GM10248 (cell line): ENCODE measurements around the gene PTPRR.

Source experiments
- CTCF ChIA-PET: fragments of 300-600 bp; sonication (Branson Sonifier 250); formaldehyde crosslinking; extraction: SDS; loops from one replicate; lab custom pipeline; 2021; ENCODE audit warnings: antibody characterized with exemption; lab: Yijun Ruan, JAX
- POLR2A ChIA-PET: fragments of 350-650 bp; sonication (Branson Sonifier 250); formaldehyde crosslinking; extraction: SDS; loops from one replicate; lab custom pipeline; 2020; ENCODE audit warnings: antibody characterized with exemption; lab: Yijun Ruan, JAX
- DNase-seq: peaks from one replicate; pipeline ENCODE4 v3.0.0; 2012; ENCODE audit errors: extremely low spot score
- CTCF ChIP-seq: IDR thresholded peaks from 2 replicates; pipeline ENCODE4 v1.5.1; 2012; ENCODE audit warnings: mild to moderate bottlenecking, low read depth; ENCODE audit errors: extremely low read depth, missing control alignments, control extremely low read depth

PTPRR gene

GRCh38 chr12:70657616-70658286 is 262.8 kb downstream of the PTPRR start:
- no peak for TF ChIP-seq CTCF
- DNase-seq = no peak
- CTCF ChIA-PET = no interaction called here
- POLR2A ChIA-PET = no interaction called here

- TF ChIP-seq CTCF = no peak
- ChIA-PET POLR2A (no interaction called here), CTCF (no interaction called here)
- no peak for DNase-seq
Observed at GRCh38 chr12:70652451-70652850, 268.1 kb downstream of the PTPRR start.

GRCh38 chr12:70648831-70649230 is 271.7 kb downstream of the PTPRR start:
- DNase-seq = no peak
- ChIA-PET CTCF (interaction anchor here (0.9 kb wide), 1 partner anchor 14 kb away, joined by 3 read pairs; no protein-coding TSS in a partner anchor), POLR2A (no interaction called here)
- no peak for TF ChIP-seq CTCF

- no peak for TF ChIP-seq CTCF
- ChIA-PET CTCF (interaction anchor here (0.9 kb wide), 1 partner anchor 13 kb away, joined by 3 read pairs; no protein-coding TSS in a partner anchor), POLR2A (no interaction called here)
- no peak for DNase-seq
Observed at GRCh38 chr12:70648191-70648590, 272.3 kb downstream of the PTPRR start.

- TF ChIP-seq CTCF = no peak
- ChIA-PET POLR2A (no interaction called here), CTCF (no interaction called here)
- DNase-seq = no peak
Observed at GRCh38 chr12:70646850-70647249, 273.7 kb downstream of the PTPRR start.

GRCh38 chr12:70645494-70646317 is 274.8 kb downstream of the PTPRR start:
- CTCF ChIA-PET = no interaction called here
- DNase-seq = no peak
- TF ChIP-seq CTCF = no peak
- POLR2A ChIA-PET = no interaction called here
